ENCODE results near the gene AGER. TPM values are rescaled to one million over a fixed set of nuclear protein-coding genes. Genes with fewer than 3 reads are reported as not detected.

AGER gene
- total and polyA plus RNA-seq, 9 of the 15 experiments (the other 6 are each of a cell fraction or from before 2014, with no cell fraction given): 1.2 to 11.5 (median 4.1) TPM

GRCh38 chr6:32190054-32190851 is 6.2 kb upstream of the AGER start, which contains the start of gene PBX2 (continued):
- no peak for TF ChIP-seq FIP1L1 (IDR thresholded peaks at IDR 0.05; ENCODE audit: low read depth, low read length, poor library complexity, severe bottlenecking)
- no peak for TF ChIP-seq SLC30A9 (CRISPR knock-in tag; IDR thresholded peaks at IDR 0.05)
- TF ChIP-seq ARID1B (IDR thresholded peaks at IDR 0.05): peak; percentile 79
- no peak for TF ChIP-seq ZBTB34 (CRISPR knock-in tag; IDR thresholded peaks at IDR 0.05)
- TF ChIP-seq TCF7 (IDR thresholded peaks at IDR 0.05; ENCODE audit: borderline replicate concordance): no peak
- no peak for TF ChIP-seq GTF2A2 (tag; IDR thresholded peaks at IDR 0.05)
- TF ChIP-seq TBP (optimal IDR thresholded peaks at IDR 0.05; ENCODE audit: low read depth, low read length): peak; percentile 39
- TF ChIP-seq ZNF644 (tag; IDR thresholded peaks at IDR 0.05; ENCODE audit: low read depth): no peak
- no peak for TF ChIP-seq CHAMP1 (IDR thresholded peaks at IDR 0.05)
- TF ChIP-seq USF2 (CRISPR knock-in tag; IDR thresholded peaks at IDR 0.05): no peak
- TF ChIP-seq E2F4 (CRISPR knock-in tag; IDR thresholded peaks at IDR 0.05; ENCODE audit: low read depth): no peak
- TF ChIP-seq HNRNPLL (IDR thresholded peaks at IDR 0.05; ENCODE audit: low read depth, low read length, poor library complexity, severe bottlenecking): no peak
- no peak for TF ChIP-seq SNAPC5 (CRISPR knock-in tag; IDR thresholded peaks at IDR 0.05)
- TF ChIP-seq E2F3 (CRISPR knock-in tag; IDR thresholded peaks at IDR 0.05): no peak
- TF ChIP-seq SMARCC2 (IDR thresholded peaks at IDR 0.05; ENCODE audit: low read depth): peak; percentile 37; the same call in 1 of the 2 replicates
- no peak for TF ChIP-seq SOX6 (IDR thresholded peaks at IDR 0.05)
- TF ChIP-seq NR1H2 (CRISPR knock-in tag; IDR thresholded peaks at IDR 0.05): no peak
- no peak for TF ChIP-seq DIDO1 (tag; IDR thresholded peaks at IDR 0.05; ENCODE audit: low read depth)
- TF ChIP-seq ZNF282 (CRISPR knock-in tag; IDR thresholded peaks at IDR 0.05): no peak
- TF ChIP-seq LCOR (CRISPR knock-in tag; IDR thresholded peaks at IDR 0.05): no peak
- TF ChIP-seq ATF2 (CRISPR knock-in tag; IDR thresholded peaks at IDR 0.05): no peak
- TF ChIP-seq SMARCB1 (IDR thresholded peaks at IDR 0.05; ENCODE audit: insufficient read length, low read depth): no peak
